Body of pancreas (tissue), 4 donors: ENCODE results near the gene ARFIP1.
A peak's percentile ranks its signal among the peaks of the same experiment; 100 is the strongest.

ENCODE experiments used
- CTCF ChIP-seq, 7 experiments: fragments of 450-650 bp in 4 of 7; fragments of 200-600 bp in 3 of 7; sonication (generic) in 3 of 7; IDR thresholded peaks; one replicate each; pipeline ENCODE4 v1.5.1; 2016 to 2019; ENCODE audit warnings: antibody characterized with exemption in 7 of 7
- POLR2A ChIP-seq, 3 donors: fragments of 450-650 bp; IDR thresholded peaks; one replicate each; pipeline ENCODE4 v1.6.1; 2016; ENCODE audit warnings: antibody characterized with exemption in 3 of 3, mild to moderate bottlenecking in 2 of 3

DNA sequence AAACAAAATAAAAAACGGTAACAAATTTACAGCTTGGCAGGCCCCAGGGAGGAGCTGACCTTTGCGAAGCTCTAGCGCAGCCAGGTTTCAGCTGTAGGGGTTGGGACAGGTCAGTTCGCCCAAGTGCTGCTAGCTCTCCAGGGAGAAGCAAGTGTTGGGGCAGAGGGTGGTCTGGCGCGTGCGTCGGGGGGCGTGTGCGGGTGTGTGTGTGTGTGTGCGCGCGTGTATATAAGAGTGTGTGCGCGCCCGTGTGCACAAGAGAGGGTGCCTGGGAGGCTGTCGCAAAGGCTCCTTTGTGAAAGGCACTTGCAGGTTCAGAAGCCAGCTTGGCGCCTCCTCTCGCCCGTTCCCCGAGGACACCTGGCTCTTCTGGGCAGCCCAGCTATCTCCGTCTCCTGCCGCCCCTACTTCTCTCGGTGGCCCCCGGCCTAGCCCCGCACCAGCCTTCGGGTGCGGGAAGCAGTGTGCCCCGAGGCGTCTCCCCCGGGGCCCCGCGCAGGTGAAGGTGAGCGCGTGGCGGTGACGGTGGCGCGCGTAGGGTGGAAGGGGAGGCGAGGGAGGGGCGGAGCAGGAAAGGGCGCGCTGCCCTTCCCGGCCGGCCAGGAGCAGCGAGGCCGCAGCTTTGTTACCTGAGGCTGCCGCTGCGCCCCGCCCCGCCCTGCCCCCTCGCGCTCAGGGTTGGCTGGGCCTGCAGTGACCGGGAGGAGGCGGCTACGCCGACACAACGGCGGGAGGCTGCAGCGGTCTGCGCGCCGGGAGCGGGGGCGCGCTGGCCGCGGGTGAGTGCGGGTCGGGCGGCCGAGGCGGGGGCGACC, 156.1 kb downstream of the ARFIP1 start, which contains the start of gene FHDC1:
- peak in 3 of 7 experiments; percentile 7 to 53 (median 51) for TF ChIP-seq CTCF (IDR thresholded peaks at IDR 0.05)
- peak; percentile 76 to 91 (median 79) for TF ChIP-seq POLR2A (IDR thresholded peaks at IDR 0.05)
